ENCODE data around the gene ADARB1.

- TF ChIP-seq EZH2 (IDR thresholded peaks at IDR 0.05; ENCODE audit: borderline replicate concordance, low read depth, low read length, severe bottlenecking) = no peak
- TF ChIP-seq CTCF (IDR thresholded peaks at IDR 0.05; ENCODE audit: borderline replicate concordance, extremely low read depth, low read length, poor library complexity, severe bottlenecking) = no peak
Measured at GRCh38 chr21:45141507-45141906, 67.1 kb downstream of the ADARB1 start.
